GM12878 (cell line): ENCODE measurements around the gene TEX50. TPM values are rescaled to one million over a fixed set of nuclear protein-coding genes. Genes with fewer than 3 reads are reported as not detected.

Experiments used
- ATAC-seq: fragments of 200-7000 bp; cut with Tn5 transposase; 3 replicates; pipeline ENCODE4 v1.9.1; 2020; ENCODE audit warnings: mild to moderate bottlenecking, moderate library complexity
- BruUV-seq: library from RNA; stranded (reverse); fragments of 400-500 nt; replicated peaks from 2 replicates; lab custom pipeline; 2021; lab: Mats Ljungman, UMichigan
- CTCF ChIA-PET: fragments of 300-600 bp; sonication (Branson Sonifier 250); formaldehyde crosslinking; extraction: SDS; loops from one replicate; lab custom pipeline; 2021; ENCODE audit warnings: inconsistent platforms; lab: Yijun Ruan, JAX
- POLR2A ChIA-PET: fragments of 350-600 bp; formaldehyde crosslinking; extraction: SDS; loops from one replicate; lab custom pipeline; 2021; ENCODE audit warnings: inconsistent platforms; lab: Charles Lee
- RAD21 ChIA-PET: fragments of 300-600 bp; sonication (Branson Sonifier 250); formaldehyde crosslinking; loops from one replicate; lab custom pipeline; 2023; ENCODE audit warnings: antibody characterized with exemption; ENCODE audit not compliant: unreplicated experiment; lab: Charles Lee
- SMC1A ChIA-PET: fragments of 300-600 bp; sonication (Branson Sonifier 250); formaldehyde crosslinking; loops from one replicate; lab custom pipeline; 2023; ENCODE audit not compliant: unreplicated experiment, uncharacterized antibody; lab: Charles Lee
- DNase-seq: peaks from one replicate; pipeline ENCODE4 v3.0.0-alpha.2; 2011; ENCODE audit warnings: low read depth, low spot score
- FAIRE-seq: peaks from 3 replicates; lab custom pipeline; 2011; peaks lifted over from hg19 to GRCh38; lab: Jason Lieb, UNC
- H2AFZ ChIP-seq: 2 replicates; pipeline ENCODE4 v1.6.0; 2011; ENCODE audit warnings: low read depth, low read length, control low read depth; ENCODE audit not compliant: control insufficient read depth
- H3K27ac ChIP-seq: 2 replicates; pipeline ENCODE4 v1.5.1; 2011; ENCODE audit warnings: control low read depth; ENCODE audit not compliant: control insufficient read depth, insufficient read depth
- H3K27me3 ChIP-seq, 2 experiments: replicated peaks in 1 of 2; 2 replicates each; pipeline versions ENCODE4 v1.6.0 to v1.6.1; 2011; ENCODE audit warnings: low read length in 1 of 2; ENCODE audit not compliant: control insufficient read depth in 2 of 2, insufficient read depth in 2 of 2
- H3K36me3 ChIP-seq, 2 experiments: 2 replicates each; pipeline ENCODE4 v1.5.1; 2011; ENCODE audit warnings: low read length in 1 of 2; ENCODE audit not compliant: control insufficient read depth in 2 of 2, insufficient read depth in 2 of 2
- H3K4me1 ChIP-seq: 2 replicates; pipeline ENCODE4 v1.6.1; 2011; ENCODE audit warnings: mild to moderate bottlenecking, low read length, moderate library complexity, mixed read lengths; ENCODE audit not compliant: control insufficient read depth, insufficient read depth
- H3K4me2 ChIP-seq: 2 replicates; pipeline ENCODE4 v1.6.0; 2011; ENCODE audit warnings: control low read depth; ENCODE audit not compliant: control insufficient read depth, insufficient read depth
- H3K4me3 ChIP-seq: fragments of 200-600 bp; sonication (generic); 2 replicates; pipeline ENCODE4 v1.5.1; 2016
- H3K79me2 ChIP-seq: 2 replicates; pipeline ENCODE4 v1.6.0; 2011; ENCODE audit warnings: low read length; ENCODE audit not compliant: control insufficient read depth, insufficient read depth
- H3K9ac ChIP-seq: 2 replicates; pipeline ENCODE4 v1.8.0; 2011; ENCODE audit warnings: low read length, control low read depth, mixed read lengths; ENCODE audit not compliant: control insufficient read depth, insufficient read depth
- H3K9me3 ChIP-seq: replicated peaks from 3 replicates; pipeline ENCODE4 v1.5.1; 2011; ENCODE audit warnings: mild to moderate bottlenecking, low read length; ENCODE audit not compliant: control insufficient read depth, insufficient read depth
- H4K20me1 ChIP-seq: 2 replicates; pipeline ENCODE4 v1.6.0; 2011; ENCODE audit not compliant: control insufficient read depth, insufficient read depth
- BCL11A ChIP-seq: IDR thresholded peaks from 2 replicates; pipeline ENCODE4 v1.6.1; 2011; ENCODE audit warnings: low read depth, low read length
- ELK1 ChIP-seq: IDR thresholded peaks from 2 replicates; pipeline ENCODE4 v1.6.1; 2012; ENCODE audit warnings: low read depth, low read length, improper control_type of control experiment
- MTA2 ChIP-seq: fragments of 450-650 bp; IDR thresholded peaks from 2 replicates; pipeline ENCODE4 v1.6.1; 2016; ENCODE audit warnings: low read depth, mild to moderate bottlenecking, moderate library complexity
- MXI1 ChIP-seq: fragments of 150-350 bp; IDR thresholded peaks from 2 replicates; pipeline ENCODE4 v1.6.1; 2011; ENCODE audit warnings: low read depth, mild to moderate bottlenecking, inconsistent platforms, low read length, improper control_type of control experiment
- RELB ChIP-seq: fragments of 450-650 bp; IDR thresholded peaks from 2 replicates; pipeline ENCODE4 v1.6.1; 2017; ENCODE audit warnings: low read depth, mild to moderate bottlenecking, moderate library complexity
- RUNX3 ChIP-seq: IDR thresholded peaks from 2 replicates; pipeline ENCODE4 v1.6.1; 2012; ENCODE audit warnings: low read length, inconsistent platforms
- ZBTB33 ChIP-seq: fragments of 450-650 bp; IDR thresholded peaks from 2 replicates; pipeline ENCODE4 v1.6.1; 2017; ENCODE audit warnings: mild to moderate bottlenecking
- ZNF24 ChIP-seq: fragments of 450-650 bp; IDR thresholded peaks from 2 replicates; pipeline ENCODE4 v1.6.1; 2017; ENCODE audit warnings: antibody characterized with exemption, mild to moderate bottlenecking
- ZNF592 ChIP-seq: fragments of 450-650 bp; IDR thresholded peaks from 2 replicates; pipeline ENCODE4 v1.6.1; 2017; ENCODE audit warnings: mild to moderate bottlenecking, moderate library complexity
- WGBS: methylation state at CpG from one replicate; pipeline ENCODE4 v1.1.6; 2016; ENCODE audit warnings: low lambda C conversion rate; ENCODE audit not compliant: insufficient replicate concordance, insufficient coverage; ENCODE audit errors: missing lambda C conversion rate; 5-methylcytosine and 5-hydroxymethylcytosine counted together
- in situ Hi-C: fragments of 300-500 bp; cut with MboI; formaldehyde crosslinking; loops from 9 replicates; pipeline ENCODE4 v1.14.3; 2018; ENCODE audit warnings: mixed read lengths
- intact Hi-C: fragments of 100-400 bp; cut with micrococcal nuclease; formaldehyde crosslinking; loops from one replicate; pipeline ENCODE4 v1.14.2; 2022; ENCODE audit not compliant: unreplicated experiment
- polyA plus RNA-seq, 11 experiments: library from polyadenylated mRNA; depleted of rRNA in 4 of 11; unstranded in 6 of 11; stranded (reverse) in 5 of 11; fragments of >200 nt; fragmentation: Nextera tagmentation in 4 of 11; fragmentation: Illumina TruSeq in 1 of 11; extraction: Ambion mirVana in 4 of 11; extraction: Trizol in 1 of 11; gene quantifications; 1 replicate in 1 of 11; 2 replicates in 10 of 11; pipeline versions ENCODE4 v1.2.1 to v1.2.3, GENCODE V29; 2011 to 2016; ENCODE audit warnings: inconsistent platforms in 2 of 11, missing spikeins in 2 of 11, low read depth in 1 of 11
- total RNA-seq, 4 experiments: library from RNA; depleted of rRNA in 3 of 4; stranded (reverse); fragments of >200 nt in 3 of 4; fragmentation: Illumina TruSeq in 1 of 4; extraction: Trizol in 1 of 4; gene quantifications; 2 replicates each; pipeline versions ENCODE4 v1.2.1 to v1.2.3, GENCODE V29; 2013 to 2021

Gene TEX50
- total and polyA plus RNA-seq, 10 of the 15 experiments (the other 5 are each of a cell fraction or from before 2014, with no cell fraction given) = not detected

- TF ChIP-seq RELB = no peak
Observed at GRCh38 chr1:173601588-173601987, 33.5 kb upstream of the TEX50 start (continued).

- Histone ChIP-seq H4K20me1 (no peaks in the 10 kb centered on the region), H3K27me3 (no peaks in the 10 kb centered on the region), H3K27ac (no peak within 1 kb of the TSS), H3K4me1 (peaks cover 7% of the 10 kb centered on the region; the same call in 1 of the 2 replicates), H2AFZ (no peak within 1 kb of the TSS), H3K36me3 (no peaks in the 10 kb centered on the region), H3K9me3 (no peaks in the 10 kb centered on the region; the same call in 2 of the 3 replicates), H3K79me2 (no peaks in the 10 kb centered on the region), H3K4me3 (no peak within 1 kb of the TSS), H3K9ac (no peak within 1 kb of the TSS), H3K4me2 (peak within 1 kb of the TSS; percentile 54; the same call in 1 of the 2 replicates)
- in situ Hi-C loops = no loop called here
- WGBS = 52% methylated on average over 5 of the region's 5 CpGs
- SMC1A ChIA-PET = interaction anchor here (1.3 kb wide), 1 partner anchor 9 kb away, joined by 3 read pairs; no protein-coding TSS in a partner anchor
- intact Hi-C loops = no loop called here
- BruUV-seq = no TSS peak
- RAD21 ChIA-PET = no interaction called here
- DNase-seq = no peak
- FAIRE-seq = peak; percentile 54
- no peak for ATAC-seq
- CTCF ChIA-PET = interaction anchor here (0.6 kb wide), 1 partner anchor 62 kb away, joined by 4 read pairs; no protein-coding TSS in a partner anchor
- POLR2A ChIA-PET = interaction anchor here (0.6 kb wide), 1 partner anchor 618 kb away, joined by 3 read pairs; no protein-coding TSS in a partner anchor
- TF ChIP-seq BCL11A (no peak), ZNF592 (no peak), MTA2 (no peak), ZBTB33 (no peak), ZNF24 (no peak), RUNX3 (no peak), MXI1 (no peak), ELK1 (no peak)
Observed at GRCh38 chr1:173603056-173603591, 32.0 kb upstream of the TEX50 start, which contains the start of gene SLC9C2. TSS of gene SLC9C2 (minus strand) at chr1:173603072. CDS start at chr1:173601776, 1,296 bp downstream.
